HPDE6-E6E7 (cell line): Measurements from ENCODE around the gene PIP5K1B.

ENCODE experiments used
- DNase-seq: peaks from one replicate; pipeline ENCODE4 v3.0.0; 2011; ENCODE audit warnings: missing footprints; ENCODE audit errors: extremely low spot score

Gene PIP5K1B

DNA sequence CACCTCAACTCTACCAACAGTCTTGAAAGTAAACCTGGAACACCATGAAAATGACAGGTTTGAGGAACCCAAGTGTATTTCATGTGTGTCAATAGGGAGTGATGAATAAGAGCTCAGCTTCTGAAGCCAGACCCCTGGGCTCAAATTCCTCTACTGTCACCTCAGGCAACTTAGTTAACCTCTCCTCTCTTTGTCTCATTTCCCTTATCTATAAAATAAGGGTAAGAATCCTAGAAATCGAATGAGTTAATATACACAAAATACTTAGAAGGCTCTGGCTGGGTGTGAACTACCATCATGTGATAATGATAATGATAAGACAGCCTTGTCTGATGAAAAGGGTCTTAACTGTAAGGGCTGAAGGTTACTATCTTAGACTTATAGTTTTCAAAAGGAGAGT is 66.3 kb downstream of the PIP5K1B start:
- DNase-seq = no peak

- DNase-seq = no peak
Observed at GRCh38 chr9:68775003-68775730, 70.1 kb downstream of the PIP5K1B start.

DNA sequence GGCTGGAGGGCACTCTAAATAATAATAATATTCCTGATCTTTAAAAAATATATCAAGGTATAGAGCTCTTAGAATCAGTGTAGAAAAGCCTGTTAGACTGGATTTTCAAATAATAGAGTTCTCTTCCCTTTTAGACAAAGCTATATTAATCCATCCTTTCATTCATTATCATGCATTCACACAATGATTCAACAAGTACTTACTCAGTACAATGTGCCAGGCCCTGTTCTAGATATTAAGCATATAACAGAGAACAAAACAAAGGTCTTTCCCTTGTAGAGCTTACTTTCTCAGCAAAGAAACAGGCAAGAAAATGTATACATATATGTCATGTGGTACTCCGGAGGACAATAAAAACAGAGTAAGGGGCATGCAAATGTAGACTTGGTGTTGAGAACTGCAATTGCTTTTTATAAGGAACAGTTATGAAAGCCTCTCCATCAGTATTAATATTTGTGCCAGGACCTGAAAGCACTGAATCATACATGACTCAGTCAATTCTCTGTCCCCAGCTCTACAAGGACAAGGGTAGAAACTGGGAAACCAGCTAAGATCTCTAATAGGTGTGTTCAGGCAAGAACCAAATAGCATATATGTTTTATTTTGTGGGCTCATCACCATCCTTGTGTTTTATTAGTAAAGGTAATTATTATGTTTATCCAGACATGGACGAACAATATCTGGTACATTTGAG is 72.2 kb downstream of the PIP5K1B start:
- DNase-seq = no peak

DNA sequence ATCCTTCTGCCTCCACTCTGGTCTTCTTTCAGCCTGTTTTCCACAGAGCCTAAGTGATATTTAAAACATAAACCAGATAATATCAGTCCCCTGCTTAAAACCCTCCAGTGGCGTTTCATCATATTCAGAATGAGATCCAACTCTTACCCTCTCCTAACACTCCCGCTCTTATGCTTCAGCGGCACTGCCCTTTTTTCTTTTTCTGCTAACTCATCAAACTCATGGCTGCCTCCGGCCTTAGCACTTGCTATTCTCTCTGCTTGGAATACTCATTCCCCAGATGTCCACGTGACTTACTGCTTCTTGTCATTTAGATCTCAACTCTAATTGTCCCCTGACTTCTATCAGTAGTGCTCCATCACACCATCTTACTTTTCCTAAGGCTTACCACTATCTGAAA is 73.6 kb downstream of the PIP5K1B start:
- DNase-seq = no peak

DNA sequence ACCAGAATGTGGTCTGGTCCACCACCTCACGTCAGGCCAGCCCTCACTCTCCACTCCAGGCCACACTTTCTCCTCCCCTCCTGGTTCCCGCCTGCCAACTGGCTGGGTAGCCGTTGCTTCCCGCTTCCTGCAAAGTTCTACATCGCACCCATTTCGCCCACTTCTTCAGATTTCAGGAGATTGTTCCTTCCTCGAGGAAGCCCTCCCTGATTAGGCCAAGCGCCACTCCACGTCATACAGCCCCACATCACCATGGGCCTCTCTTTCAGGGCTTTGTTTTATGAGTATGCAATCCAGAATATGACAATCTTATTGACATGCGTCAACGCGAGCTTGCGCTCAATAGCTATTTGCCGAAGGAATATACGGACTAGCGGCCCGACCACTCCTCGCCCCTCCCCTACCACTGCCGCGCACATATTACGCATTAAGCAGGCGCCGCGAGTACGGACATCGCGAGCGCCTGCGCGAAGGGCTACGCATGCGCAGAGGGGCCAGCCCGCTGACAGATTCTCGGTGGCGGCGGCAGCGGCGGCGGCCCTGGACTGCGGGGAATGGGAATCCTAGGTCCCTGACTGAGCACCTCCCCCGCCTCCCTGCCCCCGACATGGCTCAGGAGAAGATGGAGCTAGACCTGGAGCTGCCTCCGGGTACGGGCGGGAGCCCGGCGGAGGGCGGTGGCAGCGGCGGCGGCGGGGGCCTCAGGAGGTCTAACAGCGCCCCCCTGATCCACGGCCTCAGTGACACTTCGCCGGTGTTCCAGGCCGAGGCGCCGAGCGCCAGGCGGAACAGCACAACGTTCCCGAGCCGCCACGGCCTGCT is 74.7 kb downstream of the PIP5K1B start:
- DNase-seq = peak; percentile 79

GRCh38 chr9:68780380-68780712 is 75.3 kb downstream of the PIP5K1B start:
- no peak for DNase-seq

DNA sequence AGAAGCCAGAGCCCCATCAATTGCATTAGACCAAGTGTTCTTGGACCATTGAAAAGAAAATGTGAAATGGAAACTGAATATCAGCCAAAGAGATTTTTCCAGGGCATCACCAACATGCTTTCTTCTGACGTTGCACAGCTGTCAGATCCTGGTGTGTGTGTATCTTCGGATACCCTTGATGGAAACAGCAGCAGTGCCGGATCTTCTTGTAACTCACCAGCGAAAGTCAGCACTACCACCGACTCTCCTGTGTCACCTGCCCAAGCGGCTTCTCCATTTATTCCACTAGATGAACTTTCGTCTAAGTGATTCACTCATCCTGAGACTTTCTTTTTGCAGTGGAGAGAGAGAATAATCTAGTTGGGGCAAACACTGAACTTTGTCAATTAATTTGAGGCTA is 75.7 kb downstream of the PIP5K1B start:
- DNase-seq = no peak

GRCh38 chr9:68781928-68782327 is 76.9 kb downstream of the PIP5K1B start:
- no peak for DNase-seq

DNA sequence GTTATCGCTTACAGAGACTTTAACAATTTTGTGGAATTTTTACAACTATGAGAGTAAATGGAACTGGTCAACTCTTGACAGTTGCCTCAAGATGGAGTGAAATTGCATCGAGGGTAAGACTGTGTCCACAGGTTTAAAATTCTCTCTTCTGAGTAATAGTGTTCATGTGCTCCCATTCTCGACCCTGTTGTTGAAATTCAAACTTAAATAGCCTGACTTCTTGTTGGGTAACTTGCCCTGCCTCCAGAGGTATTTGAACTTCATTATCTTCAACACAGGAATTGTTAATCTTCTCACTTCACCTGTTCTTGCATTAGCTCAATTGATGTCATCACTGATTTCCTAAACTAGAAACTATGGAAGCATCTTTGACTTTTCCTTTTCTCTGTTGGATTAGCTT is 77.5 kb downstream of the PIP5K1B start:
- DNase-seq = no peak

DNA sequence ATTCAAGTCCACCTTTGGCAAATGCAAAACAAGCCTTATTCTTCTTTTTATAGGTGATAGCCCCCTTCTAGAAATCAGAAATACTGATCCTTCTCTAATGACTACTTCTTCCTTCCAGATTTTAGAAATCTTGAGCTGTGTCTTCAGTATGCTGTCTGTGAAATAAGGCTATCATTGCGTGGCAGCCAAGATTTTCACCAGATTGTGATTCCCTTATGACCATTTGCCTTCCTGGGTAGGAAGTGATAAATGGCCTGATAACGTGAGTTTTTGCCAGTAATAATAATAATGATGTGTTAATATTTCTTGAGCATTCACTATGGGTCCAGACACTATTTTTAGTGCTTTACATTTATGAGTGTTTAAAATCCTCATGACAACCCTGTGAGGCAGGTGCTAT is 80.9 kb downstream of the PIP5K1B start:
- DNase-seq = no peak

GRCh38 chr9:68791169-68791568 is 86.1 kb downstream of the PIP5K1B start:
- DNase-seq = no peak

- DNase-seq = no peak
Observed at GRCh38 chr9:68793605-68794343, 88.7 kb downstream of the PIP5K1B start.

DNA sequence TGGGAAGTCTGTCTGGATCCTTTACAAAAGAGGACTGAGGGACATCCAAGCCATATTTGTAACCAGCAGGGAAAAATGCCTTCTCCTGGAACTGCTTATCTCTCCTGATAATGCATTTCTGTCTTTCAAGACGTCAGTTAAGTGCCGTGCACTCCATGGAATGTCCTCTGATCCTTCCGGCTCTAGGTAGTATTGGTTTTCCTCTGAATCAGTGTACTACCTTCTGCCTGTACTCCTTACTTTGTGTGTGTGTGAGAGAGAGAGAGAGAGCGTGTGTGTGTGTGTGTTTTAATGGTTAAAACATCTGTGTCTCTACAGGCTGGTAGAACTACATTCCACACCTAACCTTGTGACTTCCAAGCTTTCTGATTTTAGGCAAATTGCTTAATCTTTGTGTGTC is 89.9 kb downstream of the PIP5K1B start:
- no peak for DNase-seq

DNA sequence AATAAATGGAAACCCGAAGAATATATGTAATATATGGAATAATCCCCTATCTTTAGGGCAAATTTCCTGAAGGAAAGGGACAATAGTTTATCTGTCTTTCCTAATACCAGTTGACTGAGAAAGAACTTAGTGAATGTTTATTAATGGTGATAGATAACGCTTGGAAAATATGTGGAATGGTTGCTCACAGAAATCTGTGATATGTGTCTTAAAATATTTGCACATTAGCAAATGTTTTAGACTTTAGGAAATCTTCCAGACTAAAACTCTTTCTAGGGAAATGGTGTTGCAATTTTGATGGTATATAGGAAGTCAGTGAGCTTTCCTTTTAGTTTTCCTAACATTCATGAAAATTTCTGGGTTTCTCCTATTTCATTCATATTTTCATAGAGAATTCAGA is 90.4 kb downstream of the PIP5K1B start:
- DNase-seq = no peak

GRCh38 chr9:68797116-68797515 is 92.1 kb downstream of the PIP5K1B start:
- no peak for DNase-seq

GRCh38 chr9:68798423-68798822 is 93.4 kb downstream of the PIP5K1B start:
- no peak for DNase-seq

- no peak for DNase-seq
Observed at GRCh38 chr9:68800836-68801235, 95.8 kb downstream of the PIP5K1B start.

- no peak for DNase-seq
Observed at GRCh38 chr9:68802525-68803015, 97.5 kb downstream of the PIP5K1B start.

- no peak for DNase-seq
Observed at GRCh38 chr9:68804911-68805889, 100.2 kb downstream of the PIP5K1B start.

DNA sequence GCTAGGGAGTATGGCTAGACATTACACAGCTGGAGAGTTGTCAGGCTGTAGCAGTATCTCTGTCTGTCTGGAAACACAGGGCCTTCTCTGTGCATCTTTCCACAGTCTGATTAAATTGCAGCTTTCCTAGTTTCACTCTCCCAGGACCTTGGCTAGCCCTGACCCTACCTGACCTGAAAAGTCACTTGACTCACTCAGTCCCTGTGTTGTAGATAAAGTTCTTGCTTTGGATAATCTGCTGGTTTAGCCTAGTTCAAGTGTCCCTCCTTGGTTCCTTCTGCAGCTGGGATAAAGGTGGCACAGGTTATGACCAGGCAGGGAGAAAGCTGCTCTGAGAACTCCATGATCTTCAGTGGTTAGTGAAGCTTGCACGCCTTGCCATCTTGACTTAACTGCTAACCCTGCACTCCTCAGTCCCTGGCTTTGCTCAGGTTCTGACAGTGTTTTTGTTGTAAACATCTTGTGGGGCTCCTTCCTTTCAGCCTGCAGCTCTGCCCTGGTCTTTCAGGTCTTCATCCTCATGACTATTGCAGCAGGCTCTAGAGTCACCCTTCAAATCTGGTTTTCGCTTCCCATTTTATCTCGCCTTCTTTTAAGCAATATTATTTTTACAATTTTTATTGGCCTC is 101.0 kb downstream of the PIP5K1B start:
- no peak for DNase-seq
